ENCODE results near the gene BCAS1.

Gene BCAS1

GRCh38 chr20:53925651-53926401 lies 144.6 kb downstream of the BCAS1 start:
- Mint-ChIP-seq H3K4me1 (peaks cover 14% of the 10 kb centered on the region), H3K4me3 (no peak overlapping the region), H3K36me3 (ENCODE audit: low read depth) (no peaks in the 10 kb centered on the region), H3K27me3 (ENCODE audit: low read depth, poor library complexity) (no peaks in the 10 kb centered on the region), H3K9me3 (peaks cover 10% of the 10 kb centered on the region), H3K27ac (no peak overlapping the region)
- no peak for TF ChIP-seq CTCF (IDR thresholded peaks at IDR 0.05)
- no peak for DNase-seq

DNA sequence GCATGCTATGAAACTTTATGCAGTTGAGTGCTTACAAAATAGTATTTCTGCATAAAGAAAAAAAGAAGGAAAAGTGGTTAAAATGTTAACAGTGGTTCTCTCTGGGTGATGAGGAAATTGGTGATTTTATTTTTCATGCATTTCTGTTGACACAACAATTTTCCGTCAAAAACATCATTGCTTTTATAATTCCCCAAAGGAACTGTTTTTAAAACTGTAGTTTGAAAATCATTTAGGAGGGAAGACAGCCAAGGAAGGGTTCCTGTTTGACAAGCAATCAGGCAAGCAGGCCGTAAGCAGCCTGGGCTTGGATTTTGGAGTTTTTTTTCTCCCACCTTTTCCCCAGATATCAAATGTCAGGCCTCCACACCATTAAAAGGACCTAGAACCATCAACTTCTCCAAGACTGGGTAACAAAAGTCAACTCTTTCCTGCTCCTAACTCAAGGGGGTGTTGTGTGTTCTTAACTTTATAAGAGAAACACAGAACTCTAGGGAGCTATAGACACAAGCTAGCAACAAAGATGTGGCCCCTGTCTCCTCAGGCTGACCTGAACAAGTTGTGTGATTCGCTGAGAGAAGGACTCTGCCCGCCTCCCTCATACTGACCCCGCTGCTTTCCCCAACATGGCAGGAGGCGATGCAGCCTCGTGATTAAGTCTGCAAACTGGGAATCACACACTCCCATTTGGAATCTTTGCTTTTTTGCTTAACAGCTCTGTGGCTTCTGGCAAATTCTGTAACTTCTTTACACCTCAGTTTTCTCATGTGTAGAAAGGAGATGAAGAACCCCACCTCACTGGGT lies 146.6 kb downstream of the BCAS1 start:
- H3K36me3 Mint-ChIP-seq (ENCODE audit: low read depth): no peaks in the 10 kb centered on the region
- TF ChIP-seq CTCF (IDR thresholded peaks at IDR 0.05): no peak
- no peak for DNase-seq
- H3K4me3 Mint-ChIP-seq: no peak overlapping the region
- H3K27ac Mint-ChIP-seq: no peak overlapping the region
- H3K27me3 Mint-ChIP-seq (ENCODE audit: low read depth, poor library complexity): peaks cover 7% of the 10 kb centered on the region
- peaks cover 20% of the 10 kb centered on the region for H3K4me1 Mint-ChIP-seq
- peaks cover 10% of the 10 kb centered on the region for H3K9me3 Mint-ChIP-seq

DNA sequence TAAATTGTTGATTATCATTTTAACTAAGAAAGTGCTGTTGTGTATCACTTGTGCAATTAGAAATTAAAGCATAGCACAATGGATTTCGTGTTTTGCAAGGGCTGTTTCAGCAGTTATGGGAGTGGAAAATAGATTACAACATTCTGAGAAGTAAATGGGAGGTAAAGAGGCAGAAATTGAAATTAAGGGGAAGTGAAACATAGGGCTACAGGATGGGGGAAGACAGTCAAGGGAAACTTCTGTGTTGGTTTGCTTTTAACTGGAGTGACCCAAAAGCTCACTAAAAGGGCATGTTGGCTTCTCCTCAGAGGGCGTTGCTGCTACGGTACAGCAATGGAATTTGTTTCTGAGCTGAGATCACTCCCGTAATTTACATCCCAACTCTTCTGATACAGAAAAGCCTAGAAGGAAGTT lies 147.5 kb downstream of the BCAS1 start:
- no peak overlapping the region for H3K4me3 Mint-ChIP-seq
- TF ChIP-seq CTCF (IDR thresholded peaks at IDR 0.05): no peak
- H3K27me3 Mint-ChIP-seq (ENCODE audit: low read depth, poor library complexity): peaks cover 7% of the 10 kb centered on the region
- H3K4me1 Mint-ChIP-seq: peaks cover 22% of the 10 kb centered on the region
- H3K36me3 Mint-ChIP-seq (ENCODE audit: low read depth): no peaks in the 10 kb centered on the region
- no peak overlapping the region for H3K27ac Mint-ChIP-seq
- DNase-seq: no peak
- peaks cover 10% of the 10 kb centered on the region for H3K9me3 Mint-ChIP-seq

DNA sequence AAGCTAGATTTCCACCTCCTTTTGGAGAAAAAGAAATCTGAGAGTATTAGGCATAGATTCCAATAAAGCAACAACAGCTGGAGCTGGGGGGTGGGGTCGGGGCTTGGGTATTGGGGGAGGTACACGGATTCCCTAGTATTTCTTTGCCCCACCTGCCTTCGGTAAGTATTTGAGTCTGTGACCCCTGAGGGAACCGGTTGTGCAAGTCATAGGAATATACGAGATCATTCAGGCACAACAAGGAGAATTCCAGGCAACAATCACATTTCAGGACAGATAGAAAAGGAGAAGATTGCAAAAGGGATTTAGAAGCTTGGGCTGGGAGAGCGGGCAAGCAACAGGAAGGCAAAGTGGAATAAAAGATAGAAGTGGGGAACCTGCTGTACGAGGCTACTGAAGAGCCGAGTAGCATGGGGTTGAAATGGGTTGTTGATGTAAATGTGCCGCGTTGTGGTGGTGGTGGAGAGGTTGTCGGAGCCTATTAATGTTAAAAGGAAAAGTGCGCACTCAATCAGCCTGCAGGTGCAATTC lies 148.9 kb downstream of the BCAS1 start:
- no peak for DNase-seq
- Mint-ChIP-seq H3K4me3 (no peak overlapping the region), H3K36me3 (ENCODE audit: low read depth) (no peaks in the 10 kb centered on the region)

DNA sequence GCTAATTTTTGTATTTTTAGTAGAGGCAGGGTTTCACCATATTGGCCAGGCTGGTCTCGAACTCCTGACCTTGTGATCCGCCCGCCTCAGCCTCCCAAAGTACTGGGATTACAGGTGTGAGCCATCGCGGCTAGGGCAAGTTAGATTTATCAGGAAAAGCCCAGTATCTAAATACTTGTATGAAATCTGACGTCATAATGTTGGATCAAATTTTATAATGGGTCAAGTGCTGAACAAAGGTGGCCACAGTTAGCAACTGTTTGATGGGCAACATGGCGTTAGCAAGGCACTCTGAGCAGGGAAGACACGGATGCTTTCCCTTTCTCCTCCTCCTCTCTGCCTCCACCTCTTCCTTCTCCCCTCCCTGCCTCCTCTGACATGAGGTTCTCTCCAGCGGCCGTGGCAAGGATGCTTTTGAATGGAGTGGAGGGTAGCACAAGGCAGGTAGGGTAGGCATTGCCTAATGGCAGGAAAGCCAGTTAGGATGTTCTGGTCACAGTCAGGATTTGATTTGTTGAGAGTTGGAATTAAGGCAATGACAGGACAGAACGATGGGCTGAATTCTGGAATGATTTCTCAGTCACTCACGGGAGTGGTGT lies 149.6 kb downstream of the BCAS1 start:
- H3K36me3 Mint-ChIP-seq (ENCODE audit: low read depth): no peaks in the 10 kb centered on the region
- no peak for TF ChIP-seq CTCF (IDR thresholded peaks at IDR 0.05)
- H3K27me3 Mint-ChIP-seq (ENCODE audit: low read depth, poor library complexity): peaks cover 15% of the 10 kb centered on the region
- H3K9me3 Mint-ChIP-seq: peaks cover 10% of the 10 kb centered on the region
- H3K4me1 Mint-ChIP-seq: peaks cover 26% of the 10 kb centered on the region
- H3K4me3 Mint-ChIP-seq: no peak overlapping the region
- no peak for DNase-seq
- no peak overlapping the region for H3K27ac Mint-ChIP-seq

More for the DNA sequence above, 148.9 kb downstream of the BCAS1 start:
- Mint-ChIP-seq H3K27ac (no peak overlapping the region), H3K27me3 (ENCODE audit: low read depth, poor library complexity) (peaks cover 10% of the 10 kb centered on the region), H3K4me1 (peaks cover 28% of the 10 kb centered on the region), H3K9me3 (peaks cover 10% of the 10 kb centered on the region)
- no peak for TF ChIP-seq CTCF (IDR thresholded peaks at IDR 0.05)
